ENCODE data around the gene PRDM16. TPM values are rescaled to one million over a fixed set of nuclear protein-coding genes. Genes with fewer than 3 reads are reported as not detected.

The PRDM16 gene
- total RNA-seq, 1 experiment from 2014 or later = 5.3 TPM

DNA sequence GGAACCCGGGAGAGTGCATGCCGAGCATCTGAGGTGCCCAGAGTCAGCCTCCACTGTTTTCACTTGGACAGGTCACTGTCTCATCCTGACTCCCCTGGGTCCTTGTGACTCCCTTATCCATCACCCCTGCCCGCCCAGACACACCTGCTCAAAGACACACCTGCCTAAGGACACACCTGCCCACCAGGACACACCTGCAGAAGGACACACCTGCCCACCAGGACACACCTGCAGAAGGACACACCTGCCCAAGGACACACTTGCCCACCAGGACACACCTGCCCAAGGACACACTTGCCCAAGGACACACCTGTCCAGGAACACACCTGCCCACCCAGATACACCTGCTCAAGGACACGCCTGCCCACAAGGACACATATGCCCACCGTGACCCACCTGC, 314.7 kb downstream of the PRDM16 start:
- DNase-seq = no peak
- CTCF ChIA-PET = no interaction called here
- H3K36me3 Mint-ChIP-seq (ENCODE audit: insufficient read depth, unreplicated experiment) = no peaks in the 10 kb centered on the region
- Histone ChIP-seq H3K9me3 (no peaks in the 10 kb centered on the region), H3K36me3 (ENCODE audit: control insufficient read depth, insufficient read depth, low read length) (no peaks in the 10 kb centered on the region), H3K27me3 (replicated peaks; ENCODE audit: control insufficient read depth, insufficient read depth, low read length) (no peaks in the 10 kb centered on the region), H3K4me1 (no peaks in the 10 kb centered on the region), H3K4me3 (ENCODE audit: low read depth, low read length) (no peak overlapping the region)
- intact Hi-C loops (cut with micrococcal nuclease; ENCODE audit: unreplicated experiment) = no loop called here
- no peak for TF ChIP-seq CTCF (IDR thresholded peaks at IDR 0.05; ENCODE audit: insufficient read depth in 1 of 2, low read depth in 1 of 2, low read length in 1 of 2, severe bottlenecking in 1 of 2, unreplicated experiment in 1 of 2)
- H3K9me3 Mint-ChIP-seq (ENCODE audit: unreplicated experiment) = no peaks in the 10 kb centered on the region
- no peak overlapping the region for H3K4me3 Mint-ChIP-seq (ENCODE audit: unreplicated experiment)
- H3K27ac Mint-ChIP-seq (ENCODE audit: unreplicated experiment) = no peak overlapping the region
- BruUV-seq (replicated peaks) = no TSS peak
- H3K4me1 Mint-ChIP-seq (ENCODE audit: low read depth, unreplicated experiment) = no peaks in the 10 kb centered on the region
- POLR2A ChIA-PET = no interaction called here
- peaks cover 4% of the 10 kb centered on the region for H3K27me3 Mint-ChIP-seq (ENCODE audit: insufficient read depth, unreplicated experiment)

- POLR2A ChIA-PET = no interaction called here
- H3K27me3 Mint-ChIP-seq (ENCODE audit: insufficient read depth, unreplicated experiment) = peaks cover 4% of the 10 kb centered on the region
- intact Hi-C loops (cut with micrococcal nuclease; ENCODE audit: unreplicated experiment) = no loop called here
These were observed 315.4 kb downstream of the PRDM16 start for GRCh38 chr1:3384407-3384806.

DNA sequence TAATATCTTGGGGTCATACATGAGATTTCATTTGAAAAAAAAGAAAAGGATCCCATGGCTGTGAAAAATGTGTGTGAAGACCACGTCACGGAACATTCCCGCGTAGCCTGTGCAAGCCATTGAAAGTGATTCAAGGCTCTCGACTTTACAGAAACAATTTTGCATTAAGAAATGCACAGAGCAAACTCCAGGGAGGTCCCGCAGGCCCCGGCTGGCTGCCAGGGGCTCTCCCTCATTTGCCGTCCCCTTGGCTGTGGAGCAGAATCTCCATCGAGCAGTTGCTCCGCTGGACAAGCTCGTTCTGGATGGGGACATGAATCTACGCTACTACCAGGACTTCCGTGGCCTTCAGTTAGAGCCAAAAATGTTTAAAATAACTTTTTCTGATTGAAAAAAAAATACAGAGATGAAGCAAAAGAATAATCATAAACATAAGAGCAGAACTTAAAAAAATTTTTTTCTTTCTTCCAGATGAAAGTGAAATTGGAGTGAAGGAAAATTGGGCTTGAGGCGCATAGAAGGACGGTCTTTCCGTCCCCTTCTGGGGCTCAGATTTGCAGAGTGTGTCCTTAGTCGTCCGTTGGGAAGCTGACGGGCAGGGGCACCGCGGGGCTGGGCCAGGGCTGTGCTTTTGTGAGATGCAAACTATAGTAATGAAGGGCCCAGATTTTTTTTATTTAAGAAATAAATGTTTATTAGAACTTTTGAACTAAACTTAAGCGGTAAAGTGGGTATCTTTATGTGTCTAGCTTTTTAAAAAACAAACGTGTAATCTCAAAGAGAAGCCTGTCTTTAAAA, 317.4 kb downstream of the PRDM16 start:
- Histone ChIP-seq H3K27me3 (replicated peaks; ENCODE audit: control insufficient read depth, insufficient read depth, low read length) (no peaks in the 10 kb centered on the region), H3K9me3 (no peaks in the 10 kb centered on the region), H3K4me3 (ENCODE audit: low read depth, low read length) (no peak overlapping the region), H3K4me1 (no peaks in the 10 kb centered on the region), H3K36me3 (ENCODE audit: control insufficient read depth, insufficient read depth, low read length) (no peaks in the 10 kb centered on the region)
- TF ChIP-seq CTCF (IDR thresholded peaks at IDR 0.05; ENCODE audit: insufficient read depth in 1 of 2, low read depth in 1 of 2, low read length in 1 of 2, severe bottlenecking in 1 of 2, unreplicated experiment in 1 of 2) = no peak
- H3K27ac Mint-ChIP-seq (ENCODE audit: unreplicated experiment) = no peak overlapping the region
- peaks cover 4% of the 10 kb centered on the region for H3K27me3 Mint-ChIP-seq (ENCODE audit: insufficient read depth, unreplicated experiment)
- H3K4me3 Mint-ChIP-seq (ENCODE audit: unreplicated experiment) = no peak overlapping the region
- ChIA-PET CTCF (interaction anchor here (0.5 kb wide), 1 partner anchor 45 kb away, joined by 3 read pairs; no protein-coding TSS in a partner anchor), POLR2A (no interaction called here)
- H3K9me3 Mint-ChIP-seq (ENCODE audit: unreplicated experiment) = no peaks in the 10 kb centered on the region
- no peaks in the 10 kb centered on the region for H3K36me3 Mint-ChIP-seq (ENCODE audit: insufficient read depth, unreplicated experiment)
- H3K4me1 Mint-ChIP-seq (ENCODE audit: low read depth, unreplicated experiment) = no peaks in the 10 kb centered on the region
- DNase-seq = no peak
- BruUV-seq (replicated peaks) = no TSS peak
- intact Hi-C loops (cut with micrococcal nuclease; ENCODE audit: unreplicated experiment) = no loop called here

More at GRCh38 chr1:3384407-3384806, 315.4 kb downstream of the PRDM16 start:
- Histone ChIP-seq H3K4me3 (ENCODE audit: low read depth, low read length) (no peak overlapping the region), H3K4me1 (no peaks in the 10 kb centered on the region), H3K27me3 (replicated peaks; ENCODE audit: control insufficient read depth, insufficient read depth, low read length) (no peaks in the 10 kb centered on the region), H3K9me3 (no peaks in the 10 kb centered on the region), H3K36me3 (ENCODE audit: control insufficient read depth, insufficient read depth, low read length) (no peaks in the 10 kb centered on the region)
- DNase-seq = no peak
- Mint-ChIP-seq H3K4me1 (ENCODE audit: low read depth, unreplicated experiment) (no peaks in the 10 kb centered on the region), H3K36me3 (ENCODE audit: insufficient read depth, unreplicated experiment) (no peaks in the 10 kb centered on the region), H3K4me3 (ENCODE audit: unreplicated experiment) (no peak overlapping the region), H3K9me3 (ENCODE audit: unreplicated experiment) (no peaks in the 10 kb centered on the region), H3K27ac (ENCODE audit: unreplicated experiment) (no peak overlapping the region)
- no TSS peak for BruUV-seq (replicated peaks)
- no peak for TF ChIP-seq CTCF (IDR thresholded peaks at IDR 0.05; ENCODE audit: insufficient read depth in 1 of 2, low read depth in 1 of 2, low read length in 1 of 2, severe bottlenecking in 1 of 2, unreplicated experiment in 1 of 2)
- CTCF ChIA-PET = no interaction called here
